Lower leg skin (tissue), 4 donors: ENCODE measurements around the gene CASR. TPM values are rescaled to one million over a fixed set of nuclear protein-coding genes. Genes with fewer than 3 reads are reported as not detected.

ENCODE experiments used
- DNase-seq, 2 donors: peaks; one replicate each; pipeline ENCODE4 v3.0.0-alpha.2; 2019; ENCODE audit warnings: low spot score in 2 of 2
- H3K4me3 ChIP-seq: fragments of 200-600 bp; sonication (generic); 2 replicates; pipeline ENCODE4 v1.5.1; 2017; ENCODE audit warnings: mild to moderate bottlenecking, low read depth; ENCODE audit not compliant: poor library complexity, severe bottlenecking
- POLR2A ChIP-seq, 2 donors: fragments of 450-650 bp; IDR thresholded peaks; one replicate each; pipeline ENCODE4 v1.6.1; 2016 to 2017; ENCODE audit warnings: antibody characterized with exemption in 2 of 2, mild to moderate bottlenecking in 1 of 2, moderate library complexity in 1 of 2
- WGBS, 2 donors: methylation state at CpG; one replicate each; pipeline ENCODE4 v1.1.5; 2018; 5-methylcytosine and 5-hydroxymethylcytosine counted together
- intact Hi-C: fragments of 100-400 bp; cut with DNase I; formaldehyde crosslinking; loops from one replicate; pipeline ENCODE4 v1.15.0; 2023; ENCODE audit warnings: low total_unique reads
- total RNA-seq, 4 donors: library from RNA; depleted of rRNA; stranded (reverse); fragments of >200 nt; gene quantifications; one replicate each; pipeline ENCODE4 v1.1.0, GENCODE V29; 2016
- TF ChIP-seq, protein P1 (sequence below), 3 donors: fragments of 450-650 bp; IDR thresholded peaks; one replicate each; pipeline ENCODE4 v1.5.1; 2016; ENCODE audit warnings: antibody characterized with exemption in 3 of 3, mild to moderate bottlenecking in 3 of 3, moderate library complexity in 2 of 3

CASR gene
- total RNA-seq, 4 donors from 2014 or later: not detected

DNA sequence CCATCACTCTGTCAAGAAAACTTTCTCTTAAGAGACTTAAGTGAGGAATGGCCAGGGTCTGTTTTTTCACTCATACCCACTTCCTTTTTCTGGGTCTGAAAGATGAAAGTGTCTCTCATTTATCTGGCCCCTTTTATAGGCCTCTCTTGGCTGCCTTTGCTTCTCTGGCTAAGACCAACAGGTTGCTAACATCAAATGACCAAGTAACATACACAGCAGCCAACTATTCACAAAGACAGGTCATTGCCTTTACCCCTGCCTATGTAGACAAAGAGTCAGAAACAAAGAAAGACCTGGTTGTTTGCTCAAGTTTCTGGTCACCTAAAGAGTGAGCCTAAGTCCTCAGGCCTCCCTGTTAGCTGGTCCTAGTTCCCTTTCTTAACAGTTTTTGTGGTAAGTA, 117.6 kb downstream of the CASR start:
- intact Hi-C loops: no loop called here
- TF ChIP-seq, protein P1, sequence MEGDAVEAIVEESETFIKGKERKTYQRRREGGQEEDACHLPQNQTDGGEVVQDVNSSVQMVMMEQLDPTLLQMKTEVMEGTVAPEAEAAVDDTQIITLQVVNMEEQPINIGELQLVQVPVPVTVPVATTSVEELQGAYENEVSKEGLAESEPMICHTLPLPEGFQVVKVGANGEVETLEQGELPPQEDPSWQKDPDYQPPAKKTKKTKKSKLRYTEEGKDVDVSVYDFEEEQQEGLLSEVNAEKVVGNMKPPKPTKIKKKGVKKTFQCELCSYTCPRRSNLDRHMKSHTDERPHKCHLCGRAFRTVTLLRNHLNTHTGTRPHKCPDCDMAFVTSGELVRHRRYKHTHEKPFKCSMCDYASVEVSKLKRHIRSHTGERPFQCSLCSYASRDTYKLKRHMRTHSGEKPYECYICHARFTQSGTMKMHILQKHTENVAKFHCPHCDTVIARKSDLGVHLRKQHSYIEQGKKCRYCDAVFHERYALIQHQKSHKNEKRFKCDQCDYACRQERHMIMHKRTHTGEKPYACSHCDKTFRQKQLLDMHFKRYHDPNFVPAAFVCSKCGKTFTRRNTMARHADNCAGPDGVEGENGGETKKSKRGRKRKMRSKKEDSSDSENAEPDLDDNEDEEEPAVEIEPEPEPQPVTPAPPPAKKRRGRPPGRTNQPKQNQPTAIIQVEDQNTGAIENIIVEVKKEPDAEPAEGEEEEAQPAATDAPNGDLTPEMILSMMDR (IDR thresholded peaks at IDR 0.05): no peak
- no peak for TF ChIP-seq POLR2A (IDR thresholded peaks at IDR 0.05)
- no peak overlapping the region for H3K4me3 ChIP-seq
- no peak for DNase-seq

DNA sequence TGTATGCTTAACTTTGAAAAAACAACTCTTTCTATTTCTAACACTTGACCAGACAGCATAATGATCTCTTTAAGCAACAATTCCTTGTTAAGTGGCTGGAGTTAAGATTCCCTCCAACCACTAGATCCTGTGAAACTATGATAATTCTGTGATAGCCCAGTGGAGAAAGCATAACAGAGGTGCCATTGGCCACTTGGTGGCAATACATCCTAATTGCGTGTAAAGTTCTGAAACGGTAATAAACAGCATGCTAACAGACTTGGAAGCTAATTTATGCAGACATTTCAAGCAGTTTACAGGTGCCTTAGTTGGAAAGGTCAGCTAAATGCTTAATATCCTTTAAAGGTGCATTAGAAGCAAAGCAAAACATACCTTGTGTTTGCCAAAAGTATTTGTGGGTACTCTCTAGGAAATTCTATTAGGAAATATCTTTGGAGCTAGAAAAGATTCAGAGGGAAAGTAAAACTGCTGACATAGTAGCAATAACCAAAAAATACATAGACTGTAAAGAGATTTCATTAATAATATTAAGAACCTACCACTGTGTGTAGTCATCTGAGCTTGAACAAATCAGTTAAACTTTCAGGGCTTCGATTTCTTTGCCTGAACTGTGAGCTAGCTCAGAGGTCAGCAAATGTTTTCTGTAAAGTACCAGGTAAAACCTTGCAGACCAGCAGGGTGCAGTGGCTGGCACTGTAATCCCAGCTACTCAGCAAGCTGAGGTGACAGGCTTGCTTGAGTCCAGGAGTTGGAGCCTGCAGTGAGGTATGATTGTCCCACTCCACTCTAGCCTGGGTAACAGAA, 122.6 kb downstream of the CASR start:
- DNase-seq: no peak
- TF ChIP-seq POLR2A (IDR thresholded peaks at IDR 0.05): no peak
- TF ChIP-seq, protein P1 (IDR thresholded peaks at IDR 0.05): no peak
- intact Hi-C loops: loop anchor here (5.0 kb wide), 1 partner anchor 81 kb away; no protein-coding TSS in a partner anchor
- WGBS, 2 donors: 28 to 35% methylated on average over 3 of the region's 3 CpGs
- no peak overlapping the region for H3K4me3 ChIP-seq

DNA sequence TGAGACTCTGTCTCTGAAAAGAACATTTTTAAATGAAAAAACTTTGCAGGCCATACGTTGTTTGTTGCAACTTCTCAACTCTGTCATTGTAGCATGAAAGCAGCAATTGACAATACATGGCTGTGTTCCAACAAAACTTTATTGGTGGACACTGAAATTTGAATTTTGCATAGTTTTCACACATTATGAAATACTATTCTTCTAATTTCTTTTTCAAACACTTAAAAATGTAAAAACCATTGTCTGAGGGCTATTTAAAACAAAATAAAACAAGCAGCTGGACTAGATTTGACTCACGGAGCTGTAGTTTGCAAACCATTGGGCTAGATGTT, 123.1 kb downstream of the CASR start:
- H3K4me3 ChIP-seq: no peak overlapping the region
- TF ChIP-seq, protein P1 (IDR thresholded peaks at IDR 0.05): no peak
- no peak for TF ChIP-seq POLR2A (IDR thresholded peaks at IDR 0.05)
- intact Hi-C loops: loop anchor here (5.0 kb wide), 1 partner anchor 81 kb away; no protein-coding TSS in a partner anchor
- no peak for DNase-seq
- 47 to 55% methylated on average over 2 of the region's 2 CpGs for WGBS, 2 donors

DNA sequence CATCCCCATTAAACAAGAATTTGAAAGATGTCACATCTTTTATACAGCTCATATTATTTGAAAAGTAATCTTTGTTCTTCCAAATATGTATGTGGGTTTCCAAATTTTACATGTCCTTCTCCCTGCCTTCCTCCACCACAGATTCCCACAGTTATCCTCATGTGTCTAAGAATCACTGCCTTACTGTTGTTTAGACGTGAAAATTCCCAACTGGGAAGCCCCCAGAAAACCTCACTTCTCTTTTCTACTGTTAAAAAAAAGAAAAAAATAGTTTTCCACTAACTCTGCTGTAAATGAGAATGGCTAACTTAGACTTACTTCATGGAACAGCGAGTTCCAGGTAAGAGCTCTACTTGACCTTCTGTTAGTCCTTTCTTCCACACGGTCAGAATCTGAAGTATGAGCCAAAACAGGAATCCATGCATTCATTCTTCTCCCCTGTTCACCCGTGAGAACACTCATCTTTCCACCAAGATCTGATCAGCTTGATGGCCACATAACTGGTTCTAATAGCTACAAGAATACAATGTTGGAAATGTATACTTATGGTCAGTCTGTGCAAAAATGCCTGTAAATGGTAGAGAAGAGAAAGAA, 123.7 kb downstream of the CASR start:
- no peak for DNase-seq
- intact Hi-C loops: loop anchor here (5.0 kb wide), 1 partner anchor 80 kb away; no protein-coding TSS in a partner anchor
- 77 to 82% methylated on average over 4 of the region's 4 CpGs for WGBS, 2 donors
- TF ChIP-seq, protein P1 (IDR thresholded peaks at IDR 0.05): no peak
- no peak for TF ChIP-seq POLR2A (IDR thresholded peaks at IDR 0.05)
- H3K4me3 ChIP-seq: no peak overlapping the region

DNA sequence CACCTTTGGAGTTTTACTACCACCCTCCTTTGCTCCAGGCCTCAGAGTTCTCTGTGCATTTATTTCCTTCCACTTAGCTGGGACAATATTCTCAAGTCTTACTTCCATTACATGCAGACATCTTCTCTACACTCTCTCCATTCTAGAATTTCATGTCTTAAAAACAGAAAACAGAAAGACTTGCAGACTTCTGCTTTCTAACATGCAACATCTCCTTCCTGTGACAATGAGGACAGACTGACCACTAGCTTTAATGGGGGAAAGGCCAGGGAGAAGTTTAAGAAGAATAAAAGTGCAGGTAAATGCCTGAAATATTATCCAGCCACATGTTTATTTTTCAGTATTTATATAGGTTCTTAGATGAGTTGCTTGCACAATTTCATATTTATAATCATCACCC, 124.5 kb downstream of the CASR start:
- TF ChIP-seq POLR2A (IDR thresholded peaks at IDR 0.05): no peak
- TF ChIP-seq, protein P1 (IDR thresholded peaks at IDR 0.05): no peak
- no peak overlapping the region for H3K4me3 ChIP-seq
- intact Hi-C loops: loop anchor here (5.0 kb wide), 1 partner anchor 79 kb away; no protein-coding TSS in a partner anchor
- no peak for DNase-seq
